Measurements from ENCODE around the gene MAP2K3. TPM values are rescaled to one million over a fixed set of nuclear protein-coding genes. Genes with fewer than 3 reads are reported as not detected.

MAP2K3 gene
- total and polyA plus RNA-seq, 2 of the 8 experiments (the other 6 are each of a cell fraction or from before 2014, with no cell fraction given): 16.9 to 33.5 TPM

- Histone ChIP-seq H3K9ac (replicated peaks in 1 of 4; ENCODE audit: extremely low read depth in 1 of 4, low read depth in 3 of 4, low read length in 3 of 4) (no peak overlapping the region), H2BK20ac (ENCODE audit: low read length) (no peak overlapping the region), H3K9me3 (ENCODE audit: insufficient read depth in 2 of 2, low read depth in 1 of 2, low read length in 1 of 2) (no peaks in the 10 kb centered on the region), H3K4me1 (replicated peaks in 1 of 4; ENCODE audit: control insufficient read depth in 3 of 4, insufficient read depth in 4 of 4, low read length in 3 of 4) (peaks cover 0 to 4% (median 0%) of the 10 kb centered on the region in 4 experiments; a peak in 3 of 7 replicates), H2AFZ (ENCODE audit: low read length) (no peak overlapping the region), H3K56ac (replicated peaks; ENCODE audit: insufficient read length, low read depth, low read length) (no peak overlapping the region), H3K79me2 (ENCODE audit: control insufficient read depth in 1 of 2, insufficient read depth in 2 of 2, low read length in 2 of 2) (no peaks in the 10 kb centered on the region), H3K27ac (ENCODE audit: low read depth, low read length) (no peak overlapping the region), H2AK5ac (ENCODE audit: low read depth, low read length) (no peak overlapping the region), H2BK12ac (ENCODE audit: low read depth, low read length) (no peak overlapping the region), H3K4me2 (ENCODE audit: insufficient read depth in 1 of 2, low read depth in 2 of 2, low read length in 2 of 2) (no peak overlapping the region), H2BK5ac (ENCODE audit: low read depth, low read length) (no peak overlapping the region), H3K18ac (ENCODE audit: extremely low read depth, low read length) (no peak overlapping the region), H2BK15ac (ENCODE audit: low read length) (no peak overlapping the region), H4K8ac (ENCODE audit: extremely low read depth, insufficient read depth, low read length) (no peak overlapping the region), H4K5ac (ENCODE audit: insufficient read length, low read depth, low read length) (no peak overlapping the region), H4K91ac (replicated peaks; ENCODE audit: insufficient read length, low read length) (no peak overlapping the region), H3K36me3 (ENCODE audit: control insufficient read depth in 2 of 4, insufficient read depth in 4 of 4, low read length in 3 of 4) (no peaks in the 10 kb centered on the region), H3K4ac (replicated peaks; ENCODE audit: insufficient read length, low read depth, low read length) (no peak overlapping the region), H3K14ac (ENCODE audit: insufficient read length) (no peak overlapping the region), H3K4me3 (ENCODE audit: extremely low read depth in 1 of 4, insufficient read depth in 2 of 4, low read depth in 3 of 4, low read length in 4 of 4) (no peak overlapping the region), H2BK120ac (replicated peaks; ENCODE audit: low read depth, low read length) (no peak overlapping the region), H3K23ac (ENCODE audit: insufficient read length) (no peak overlapping the region), H3K23me2 (ENCODE audit: low read depth, low read length) (peaks cover 7% of the 10 kb centered on the region; the same call in 1 of the 2 replicates), H4K20me1 (replicated peaks in 1 of 2; ENCODE audit: control insufficient read depth in 1 of 2, insufficient read depth in 2 of 2, low read length in 2 of 2) (no peaks in the 10 kb centered on the region), H3K79me1 (ENCODE audit: low read depth, low read length) (no peaks in the 10 kb centered on the region; the same call in 1 of the 2 replicates), H3K27me3 (replicated peaks in 1 of 4; ENCODE audit: control insufficient read depth in 3 of 4, extremely low read depth in 1 of 4, insufficient read depth in 3 of 4, low read length in 3 of 4) (peaks cover 3 to 34% (median 18%) of the 10 kb centered on the region in 4 experiments)
- TF ChIP-seq CHD1 (IDR thresholded peaks at IDR 0.05; ENCODE audit: low read depth, low read length): no peak
- no peak for TF ChIP-seq TEAD4 (IDR thresholded peaks at IDR 0.05; ENCODE audit: low read depth, low read length)
- TF ChIP-seq, protein P1, sequence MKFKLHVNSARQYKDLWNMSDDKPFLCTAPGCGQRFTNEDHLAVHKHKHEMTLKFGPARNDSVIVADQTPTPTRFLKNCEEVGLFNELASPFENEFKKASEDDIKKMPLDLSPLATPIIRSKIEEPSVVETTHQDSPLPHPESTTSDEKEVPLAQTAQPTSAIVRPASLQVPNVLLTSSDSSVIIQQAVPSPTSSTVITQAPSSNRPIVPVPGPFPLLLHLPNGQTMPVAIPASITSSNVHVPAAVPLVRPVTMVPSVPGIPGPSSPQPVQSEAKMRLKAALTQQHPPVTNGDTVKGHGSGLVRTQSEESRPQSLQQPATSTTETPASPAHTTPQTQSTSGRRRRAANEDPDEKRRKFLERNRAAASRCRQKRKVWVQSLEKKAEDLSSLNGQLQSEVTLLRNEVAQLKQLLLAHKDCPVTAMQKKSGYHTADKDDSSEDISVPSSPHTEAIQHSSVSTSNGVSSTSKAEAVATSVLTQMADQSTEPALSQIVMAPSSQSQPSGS (IDR thresholded peaks at IDR 0.05; ENCODE audit: low read length): no peak
- TF ChIP-seq SIN3A (conservative IDR thresholded peaks at IDR 0.05 in 1 of 2, IDR thresholded peaks at IDR 0.05 in 1 of 2; ENCODE audit: low read depth in 1 of 2, low read length in 2 of 2): no peak
- no peak for TF ChIP-seq SIRT6 (IDR thresholded peaks at IDR 0.05; ENCODE audit: low read length)
- no peak for TF ChIP-seq SAP30 (IDR thresholded peaks at IDR 0.05; ENCODE audit: insufficient read depth, insufficient replicate concordance, low read length)
- TF ChIP-seq SUZ12 (IDR thresholded peaks at IDR 0.05; ENCODE audit: low read length): no peak
- no peak for TF ChIP-seq BACH1 (IDR thresholded peaks at IDR 0.05; ENCODE audit: low read length)
- no peak for TF ChIP-seq POU5F1 (IDR thresholded peaks at IDR 0.05; ENCODE audit: low read depth, low read length)
- no peak for FAIRE-seq
- DNase-seq (ENCODE audit: low read depth in 1 of 2, low spot score in 2 of 2): no peak
- ChIA-PET CTCF (ENCODE audit: partially characterized antibody) (interaction anchor here (0.6 to 3.0 kb wide), 13 partner anchors 8 to 235 kb away, joined by 3 to 11 read pairs (median 5); no protein-coding TSS in a partner anchor), POLR2A (ENCODE audit: partially characterized antibody) (interaction anchor here (1.5 kb wide), 1 partner anchor 20 kb away, joined by 4 read pairs; no protein-coding TSS in a partner anchor)
- WGBS, 2 experiments (ENCODE audit: extremely low coverage in 1 of 2, insufficient coverage in 1 of 2, insufficient read length in 1 of 2, insufficient replicate concordance in 2 of 2, low coverage in 1 of 2, low lambda C conversion rate in 2 of 2, missing lambda C conversion rate in 1 of 2): 88% methylated on average over 3 of the region's 3 CpGs; no CpG with 5 or more reads in 1 of the 2 experiments
These were observed 7.2 kb upstream of the MAP2K3 start for GRCh38 chr17:21277332-21277731.
